IMR-90 (cell line): ENCODE data around the gene ROBO1. TPM values are rescaled to one million over a fixed set of nuclear protein-coding genes. Genes with fewer than 3 reads are reported as not detected.

Experiments used
- ATAC-seq: fragments of 200-7000 bp; cut with Tn5 transposase; 2 replicates; pipeline ENCODE4 v1.9.1; 2020; ENCODE audit warnings: low read depth, mild to moderate bottlenecking, moderate library complexity
- BruUV-seq: library from RNA; stranded (reverse); fragments of 400-500 nt; replicated peaks from 2 replicates; lab custom pipeline; 2021; lab: Mats Ljungman, UMichigan
- CTCF ChIA-PET: fragments of 300-600 bp; formaldehyde crosslinking; extraction: SDS; loops from one replicate; lab custom pipeline; 2021; ENCODE audit warnings: antibody characterized with exemption; lab: Yijun Ruan, JAX
- POLR2A ChIA-PET: fragments of 300-600 bp; sonication (Branson Sonifier 250); formaldehyde crosslinking; loops from one replicate; lab custom pipeline; 2022; ENCODE audit warnings: antibody characterized with exemption; ENCODE audit not compliant: unreplicated experiment; lab: Charles Lee
- DNase-seq: peaks from one replicate; pipeline ENCODE4 v3.0.0; 2013
- H2AFZ ChIP-seq: replicated peaks from 2 replicates; pipeline ENCODE3; 2013; ENCODE audit warnings: low read length, mild to moderate bottlenecking; ENCODE audit not compliant: poor library complexity
- H2AK5ac ChIP-seq: 2 replicates; pipeline ENCODE4 v1.6.1; 2013; ENCODE audit warnings: low read depth, low read length, inconsistent platforms
- H2AK9ac ChIP-seq: replicated peaks from 2 replicates; pipeline ENCODE3; 2013; ENCODE audit warnings: mild to moderate bottlenecking, low read depth, low read length, moderate library complexity; ENCODE audit not compliant: poor library complexity
- H2BK120ac ChIP-seq: 2 replicates; pipeline ENCODE4 v1.6.1; 2013; ENCODE audit warnings: low read depth, low read length, inconsistent platforms
- H2BK15ac ChIP-seq: 3 replicates; pipeline ENCODE4 v1.6.1; 2013; ENCODE audit warnings: low read depth, low read length, inconsistent platforms
- H2BK20ac ChIP-seq: 2 replicates; pipeline ENCODE4 v1.6.1; 2013; ENCODE audit warnings: low read depth, mild to moderate bottlenecking, inconsistent platforms, low read length, moderate library complexity
- H2BK5ac ChIP-seq: 2 replicates; pipeline ENCODE4 v1.6.1; 2013; ENCODE audit warnings: mild to moderate bottlenecking, low read depth, low read length, inconsistent platforms; ENCODE audit not compliant: poor library complexity, severe bottlenecking
- H3K14ac ChIP-seq: replicated peaks from 2 replicates; pipeline ENCODE4 v1.6.1; 2013; ENCODE audit warnings: low read depth, low read length, inconsistent platforms
- H3K18ac ChIP-seq: 2 replicates; pipeline ENCODE4 v1.6.1; 2013; ENCODE audit warnings: low read depth, low read length, control low read depth
- H3K23ac ChIP-seq: 2 replicates; pipeline ENCODE4 v1.6.1; 2013; ENCODE audit warnings: low read depth, low read length, inconsistent platforms
- H3K27ac ChIP-seq: 2 replicates; pipeline ENCODE4 v1.5.1; 2013; ENCODE audit warnings: mild to moderate bottlenecking, control low read depth, low read length; ENCODE audit not compliant: insufficient read depth
- H3K27me3 ChIP-seq: 2 replicates; pipeline ENCODE4 v1.6.1; 2013; ENCODE audit warnings: low read length; ENCODE audit not compliant: control insufficient read depth, insufficient read depth
- H3K36me3 ChIP-seq: 2 replicates; pipeline ENCODE4 v1.6.1; 2013; ENCODE audit warnings: low read length, mixed read lengths; ENCODE audit not compliant: control insufficient read depth, insufficient read depth
- H3K4ac ChIP-seq: 2 replicates; pipeline ENCODE4 v1.6.1; 2013; ENCODE audit warnings: low read depth, low read length, inconsistent platforms
- H3K4me1 ChIP-seq: 2 replicates; pipeline ENCODE4 v1.6.1; 2013; ENCODE audit warnings: low read length, mixed read lengths; ENCODE audit not compliant: control insufficient read depth, insufficient read depth
- H3K4me2 ChIP-seq: 2 replicates; pipeline ENCODE4 v1.6.1; 2013; ENCODE audit warnings: low read depth, mild to moderate bottlenecking, control low read depth, low read length, moderate library complexity
- H3K4me3 ChIP-seq: 2 replicates; pipeline ENCODE4 v1.5.1; 2013; ENCODE audit warnings: low read depth, mild to moderate bottlenecking, control low read depth, low read length, moderate library complexity; ENCODE audit not compliant: insufficient read depth
- H3K56ac ChIP-seq: 2 replicates; pipeline ENCODE4 v1.6.1; 2013; ENCODE audit warnings: low read length, inconsistent platforms; ENCODE audit not compliant: insufficient read depth; ENCODE audit errors: extremely low read depth
- H3K79me1 ChIP-seq, 2 experiments: 2 replicates each; pipeline ENCODE4 v1.6.1; 2013; ENCODE audit warnings: low read length in 2 of 2, inconsistent platforms in 1 of 2, low read depth in 1 of 2
- H3K9ac ChIP-seq: 2 replicates; pipeline ENCODE4 v1.6.1; 2013; ENCODE audit warnings: low read depth, low read length, control low read depth
- H3K9me1 ChIP-seq: 2 replicates; pipeline ENCODE4 v1.6.1; 2013; ENCODE audit warnings: low read length, inconsistent platforms; ENCODE audit not compliant: insufficient read depth
- H3K9me3 ChIP-seq: 2 replicates; pipeline ENCODE4 v1.6.1; 2013; ENCODE audit warnings: low read length; ENCODE audit not compliant: control insufficient read depth, insufficient read depth
- H4K20me1 ChIP-seq: 2 replicates; pipeline ENCODE4 v1.6.1; 2013; ENCODE audit warnings: low read length, inconsistent platforms; ENCODE audit not compliant: insufficient read depth
- H4K5ac ChIP-seq: 2 replicates; pipeline ENCODE4 v1.6.1; 2013; ENCODE audit warnings: mild to moderate bottlenecking, low read depth, low read length, control low read depth
- H4K8ac ChIP-seq, 2 experiments: 2 replicates each; pipeline ENCODE4 v1.6.1; 2013; ENCODE audit warnings: low read depth in 2 of 2, low read length in 2 of 2, control low read depth in 1 of 2, inconsistent platforms in 1 of 2
- H4K91ac ChIP-seq: 2 replicates; pipeline ENCODE4 v1.6.1; 2013; ENCODE audit warnings: low read depth, low read length, inconsistent platforms; ENCODE audit not compliant: insufficient read depth
- BHLHE40 ChIP-seq: fragments of 150-350 bp; IDR thresholded peaks from 2 replicates; pipeline ENCODE4 v1.6.1; 2016; ENCODE audit warnings: mild to moderate bottlenecking, low read depth, low read length
- CHD1 ChIP-seq: IDR thresholded peaks from 2 replicates; pipeline ENCODE4 v1.6.1; 2012; ENCODE audit warnings: low read depth, low read length, improper control_type of control experiment
- MAFK ChIP-seq: IDR thresholded peaks from 2 replicates; pipeline ENCODE4 v1.6.1; 2012; ENCODE audit warnings: low read depth, low read length, improper control_type of control experiment
- MAZ ChIP-seq: IDR thresholded peaks from 2 replicates; pipeline ENCODE4 v1.6.1; 2012; ENCODE audit warnings: low read depth, mild to moderate bottlenecking, low read length, improper control_type of control experiment, moderate library complexity, borderline replicate concordance
- NFE2L2 ChIP-seq: fragments of 150-350 bp; IDR thresholded peaks from 2 replicates; pipeline ENCODE4 v1.6.1; 2016; ENCODE audit warnings: low read depth, mild to moderate bottlenecking, low read length
- POLR2A ChIP-seq: IDR thresholded peaks from 2 replicates; pipeline ENCODE4 v1.6.1; 2012; ENCODE audit warnings: mild to moderate bottlenecking, low read depth, low read length
- RAD21 ChIP-seq: IDR thresholded peaks from 2 replicates; pipeline ENCODE4 v1.6.1; 2012; ENCODE audit warnings: low read length, improper control_type of control experiment
- RFX5 ChIP-seq: IDR thresholded peaks from 2 replicates; pipeline ENCODE4 v1.8.0; 2012; ENCODE audit warnings: low read depth, mild to moderate bottlenecking, low read length, moderate library complexity
- WGBS, 2 experiments: methylation state at CpG; one replicate each; pipeline versions ENCODE4 v1.1.5 to v1.1.7; 2013; ENCODE audit warnings: missing lambda C conversion rate in 2 of 2; ENCODE audit not compliant: insufficient read length in 1 of 2; ENCODE audit errors: extremely low coverage in 2 of 2; 5-methylcytosine and 5-hydroxymethylcytosine counted together
- dilution Hi-C: fragments of 300-500 bp; cut with HindIII; formaldehyde crosslinking; loops from one replicate; pipeline ENCODE4 v1.14.3; 2018; ENCODE audit warnings: low sequenced_read_pairs; ENCODE audit not compliant: unreplicated experiment
- in situ Hi-C: fragments of 300-500 bp; cut with MboI; formaldehyde crosslinking; loops from 3 replicates; pipeline ENCODE4 v1.14.3; 2019; ENCODE audit warnings: low sequenced_read_pairs, inconsistent platforms, mixed read lengths
- intact Hi-C: fragments of 100-400 bp; cut with micrococcal nuclease; formaldehyde crosslinking; loops from 2 replicates; pipeline ENCODE4 v1.10.0; 2022
- polyA plus RNA-seq, 3 experiments: library from polyadenylated mRNA; depleted of rRNA; stranded (reverse); fragments of >200 nt; gene quantifications; 2 replicates each; pipeline ENCODE4 v1.2.3, GENCODE V29; 2012; ENCODE audit warnings: low replicate concordance in 1 of 3
- total RNA-seq: library from RNA; depleted of rRNA; stranded (reverse); fragments of >200 nt; gene quantifications from 2 replicates; pipeline ENCODE4 v1.2.3, GENCODE V29; 2012
- TF ChIP-seq, protein P1 (sequence below): fragments of 150-350 bp; IDR thresholded peaks from 2 replicates; pipeline ENCODE4 v1.6.1; 2017; ENCODE audit warnings: mild to moderate bottlenecking, antibody characterized with exemption, low read length, low read depth

Gene ROBO1
- total and polyA plus RNA-seq, 2 of the 4 experiments (the other 2 are of a cell fraction) = 24.1 to 53.9 TPM

DNA sequence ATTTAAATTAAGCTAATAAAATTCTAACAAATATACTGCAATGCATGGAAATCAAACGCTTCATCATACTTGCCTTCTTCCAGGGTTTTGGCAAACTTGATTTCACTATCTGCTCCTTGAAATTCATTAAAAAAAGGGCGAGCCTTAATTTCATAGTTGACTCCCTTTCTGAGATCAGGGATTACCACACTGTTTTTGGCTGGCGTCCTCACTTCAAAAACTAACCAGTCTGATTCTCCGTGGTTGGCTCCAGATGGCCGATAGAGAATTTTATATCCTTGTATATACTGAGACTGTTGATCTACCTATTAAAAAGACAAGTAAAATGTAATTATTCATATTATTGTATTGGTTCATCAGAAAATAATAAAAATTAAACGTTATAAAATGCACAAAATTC lies 1106.8 kb downstream of the ROBO1 start:
- POLR2A ChIA-PET = no interaction called here
- H2AK9ac ChIP-seq = no peak overlapping the region

More for the DNA sequence above, 1106.8 kb downstream of the ROBO1 start:
- Histone ChIP-seq H3K27ac (no peak overlapping the region), H4K8ac (no peak overlapping the region), H2BK15ac (no peak overlapping the region), H4K91ac (no peak overlapping the region), H3K36me3 (peaks cover 5% of the 10 kb centered on the region), H3K27me3 (no peaks in the 10 kb centered on the region), H3K9ac (no peak overlapping the region), H4K5ac (no peak overlapping the region), H2BK20ac (no peak overlapping the region), H3K79me1 (no peaks in the 10 kb centered on the region), H3K9me1 (no peaks in the 10 kb centered on the region), H3K56ac (no peak overlapping the region), H3K4me2 (no peak overlapping the region), H2AFZ (no peak overlapping the region), H3K4ac (no peak overlapping the region), H3K23ac (no peak overlapping the region), H2BK5ac (no peak overlapping the region), H4K20me1 (no peaks in the 10 kb centered on the region), H2AK5ac (no peak overlapping the region), H2BK120ac (no peak overlapping the region), H3K4me1 (no peaks in the 10 kb centered on the region), H3K4me3 (no peak overlapping the region), H3K14ac (no peak overlapping the region), H3K9me3 (no peaks in the 10 kb centered on the region), H3K18ac (no peak overlapping the region)
- DNase-seq (no peak), ATAC-seq (no peak)
- BruUV-seq = no TSS peak
- intact Hi-C loops (loop anchor here (5.0 to 10.0 kb wide), 2 partner anchors 214 to 836 kb away; no protein-coding TSS in a partner anchor), in situ Hi-C loops (loop anchor here (5.0 to 25.0 kb wide), 4 partner anchors 326 to 826 kb away; no protein-coding TSS in a partner anchor), dilution Hi-C loops (no loop called here)
- CTCF ChIA-PET = interaction anchor here (1.8 kb wide), 1 partner anchor 356 kb away, joined by 4 read pairs; no protein-coding TSS in a partner anchor
- no peak for TF ChIP-seq NFE2L2
- no peak for TF ChIP-seq CHD1
- TF ChIP-seq RFX5 = no peak
- no peak for TF ChIP-seq POLR2A
- TF ChIP-seq BHLHE40 = no peak
- TF ChIP-seq, protein P1, sequence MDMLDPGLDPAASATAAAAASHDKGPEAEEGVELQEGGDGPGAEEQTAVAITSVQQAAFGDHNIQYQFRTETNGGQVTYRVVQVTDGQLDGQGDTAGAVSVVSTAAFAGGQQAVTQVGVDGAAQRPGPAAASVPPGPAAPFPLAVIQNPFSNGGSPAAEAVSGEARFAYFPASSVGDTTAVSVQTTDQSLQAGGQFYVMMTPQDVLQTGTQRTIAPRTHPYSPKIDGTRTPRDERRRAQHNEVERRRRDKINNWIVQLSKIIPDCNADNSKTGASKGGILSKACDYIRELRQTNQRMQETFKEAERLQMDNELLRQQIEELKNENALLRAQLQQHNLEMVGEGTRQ = no peak
- TF ChIP-seq MAFK = no peak
- TF ChIP-seq MAZ = no peak
- TF ChIP-seq RAD21 = no peak
- 77% methylated on average over 2 of the region's 6 CpGs; no CpG with 5 or more reads in 1 of the 2 experiments for WGBS, 2 experiments
